Measurements from ENCODE around the gene OR13A1.
"Not testable (repeated sequence)": the region's sequence is repeated elsewhere in the genome, so short reads cannot be mapped to it uniquely, and the experiment has no call there.

The OR13A1 gene

DNA sequence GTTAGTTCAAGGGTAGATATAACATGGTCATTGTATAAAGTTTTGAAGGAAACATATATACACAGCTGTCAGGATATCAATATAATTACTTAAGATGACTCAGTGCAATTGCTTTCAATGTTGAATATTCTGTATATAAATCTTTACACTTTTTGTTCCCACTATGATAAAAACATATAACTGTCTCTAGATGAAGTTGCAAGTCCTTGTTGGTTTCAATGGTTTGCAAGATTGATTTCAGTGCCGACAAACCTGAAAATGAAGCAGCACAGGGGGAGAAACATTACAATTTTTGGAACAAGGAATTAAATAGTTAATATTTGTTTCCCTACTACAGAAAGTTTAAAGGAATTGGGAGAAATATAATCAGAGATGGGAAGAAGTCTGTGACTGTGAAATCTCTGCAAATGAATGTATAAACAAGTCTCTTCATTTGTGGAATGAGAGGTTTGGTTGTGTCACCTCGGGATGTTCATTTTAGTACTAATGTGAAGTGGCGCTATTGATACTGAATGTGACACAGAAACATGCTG lies 54.1 kb downstream of the OR13A1 start:
- FAIRE-seq = no peak
- DNase-seq (ENCODE audit: insufficient read length, low spot score) = no peak
- no peak for TF ChIP-seq POLR2A (IDR thresholded peaks at IDR 0.05; ENCODE audit: low read depth, low read length)

DNA sequence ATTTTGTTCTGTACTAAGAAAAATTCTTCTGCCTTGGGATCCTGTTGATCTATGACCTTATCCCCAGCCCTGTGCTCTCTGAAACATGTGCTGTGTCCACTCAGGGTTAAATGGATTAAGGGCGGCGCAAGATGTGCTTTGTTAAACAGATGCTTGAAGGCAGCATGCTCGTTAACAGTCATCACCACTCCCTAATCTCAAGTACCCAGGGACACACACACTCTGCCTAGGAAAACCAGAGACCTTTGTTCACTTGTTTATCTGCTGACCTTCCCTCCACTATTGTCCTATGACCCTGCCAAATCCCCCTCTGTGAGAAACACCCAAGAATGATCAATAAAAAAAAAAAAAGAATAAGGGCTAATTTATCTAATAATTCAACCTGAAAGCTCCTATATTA lies 54.8 kb downstream of the OR13A1 start:
- not testable (repeated sequence) for FAIRE-seq; DNase-seq (ENCODE audit: insufficient read length, low spot score)

DNA sequence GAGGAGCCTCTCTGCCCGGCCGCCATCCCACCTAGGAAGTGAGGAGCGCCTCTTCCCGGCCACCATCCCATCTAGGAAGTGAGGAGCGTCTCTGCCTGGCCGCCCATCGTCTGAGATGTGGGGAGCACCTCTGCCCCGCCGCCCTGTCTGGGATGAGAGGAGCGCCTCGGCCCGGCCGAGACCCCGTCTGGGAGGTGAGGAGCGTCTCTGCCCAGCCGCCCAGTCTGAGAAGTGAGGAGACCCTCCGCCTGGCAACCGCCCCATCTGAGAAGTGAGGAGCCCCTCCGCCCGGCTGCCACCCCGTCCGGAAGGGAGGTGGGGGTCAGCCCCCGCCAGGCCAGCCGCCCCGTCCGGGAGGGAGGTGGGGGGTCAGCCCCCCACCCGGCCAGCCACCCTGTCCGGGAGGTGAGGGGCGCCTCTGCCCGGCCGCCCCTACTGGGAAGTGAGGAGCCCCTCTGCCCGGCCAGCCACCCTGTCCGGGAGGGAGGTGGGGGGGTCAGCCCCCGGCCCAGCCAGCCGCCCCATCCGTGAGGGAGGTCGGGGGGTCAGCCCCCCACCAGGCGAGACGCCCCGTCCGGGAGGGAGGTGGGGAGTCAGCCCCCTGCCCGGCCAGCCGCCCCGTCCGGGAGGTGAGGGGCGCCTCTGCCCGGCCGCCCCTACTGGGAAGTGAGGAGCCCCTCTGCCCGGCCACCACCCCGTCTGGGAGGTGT lies 55.5 kb downstream of the OR13A1 start:
- not testable (repeated sequence) for DNase-seq (ENCODE audit: insufficient read length, low spot score); FAIRE-seq

DNA sequence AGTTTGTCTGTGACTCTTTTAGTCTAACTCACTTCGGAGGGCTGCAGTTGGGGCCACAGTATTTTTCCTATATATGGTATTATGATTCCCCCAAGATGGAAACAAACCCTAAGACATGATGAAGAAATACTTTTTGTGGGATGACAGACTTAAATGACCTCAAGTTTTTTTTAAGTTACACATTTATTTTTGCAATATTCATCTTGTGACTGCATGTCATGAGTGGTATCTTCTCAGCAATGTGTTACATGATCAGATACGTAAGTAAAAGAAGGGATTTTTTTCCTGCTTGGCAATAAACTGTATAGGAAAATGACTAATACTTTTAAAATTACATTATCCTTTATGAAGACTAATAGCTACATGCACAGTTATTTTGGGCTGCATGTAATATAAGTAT lies 57.8 kb downstream of the OR13A1 start:
- DNase-seq (ENCODE audit: insufficient read length, low spot score) = no peak
- no peak for FAIRE-seq
- TF ChIP-seq POLR2A (IDR thresholded peaks at IDR 0.05; ENCODE audit: low read depth, low read length) = no peak

DNA sequence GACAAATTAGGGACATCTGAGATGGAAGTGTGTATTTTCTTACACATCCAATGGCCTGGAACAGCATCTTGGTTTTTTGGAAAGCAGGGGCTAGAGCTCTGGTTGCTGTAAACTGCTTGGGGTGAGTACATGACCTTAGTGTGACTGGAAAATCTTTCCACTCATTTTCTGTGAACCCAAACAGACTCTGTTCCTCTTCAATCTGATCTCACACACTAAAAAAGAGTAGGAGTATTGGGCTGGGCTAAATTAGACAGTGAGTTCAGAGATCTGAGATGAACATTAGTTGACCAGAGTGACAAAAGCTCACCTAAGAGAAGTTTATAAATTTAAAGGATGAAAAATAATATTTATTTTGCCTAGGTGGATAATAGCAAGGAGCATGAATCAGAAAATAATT lies 59.2 kb downstream of the OR13A1 start:
- FAIRE-seq = no peak
- no peak for TF ChIP-seq POLR2A (IDR thresholded peaks at IDR 0.05; ENCODE audit: low read depth, low read length)

DNA sequence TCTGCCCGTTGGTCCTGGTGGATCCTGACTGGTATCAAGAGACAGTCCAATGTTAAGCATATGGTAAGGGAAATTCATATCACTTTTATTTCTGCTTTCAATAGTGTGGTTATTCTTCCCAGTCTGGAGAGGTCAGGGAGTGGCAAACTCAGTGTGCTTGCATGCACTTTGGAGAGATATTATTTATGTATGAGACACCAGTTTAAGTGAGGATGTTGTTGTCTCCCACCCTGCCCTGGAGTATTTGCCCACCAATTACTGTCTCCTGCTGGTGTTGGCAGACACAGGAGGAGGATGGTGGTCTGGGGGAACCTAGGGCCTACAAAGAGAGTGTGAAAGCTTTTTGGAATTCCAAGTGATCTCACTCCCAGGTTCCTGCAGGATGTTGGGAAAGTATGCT lies 59.7 kb downstream of the OR13A1 start:
- no peak for TF ChIP-seq POLR2A (IDR thresholded peaks at IDR 0.05; ENCODE audit: low read depth, low read length)

More for the DNA sequence above, 59.2 kb downstream of the OR13A1 start:
- no peak for DNase-seq (ENCODE audit: insufficient read length, low spot score)

DNA sequence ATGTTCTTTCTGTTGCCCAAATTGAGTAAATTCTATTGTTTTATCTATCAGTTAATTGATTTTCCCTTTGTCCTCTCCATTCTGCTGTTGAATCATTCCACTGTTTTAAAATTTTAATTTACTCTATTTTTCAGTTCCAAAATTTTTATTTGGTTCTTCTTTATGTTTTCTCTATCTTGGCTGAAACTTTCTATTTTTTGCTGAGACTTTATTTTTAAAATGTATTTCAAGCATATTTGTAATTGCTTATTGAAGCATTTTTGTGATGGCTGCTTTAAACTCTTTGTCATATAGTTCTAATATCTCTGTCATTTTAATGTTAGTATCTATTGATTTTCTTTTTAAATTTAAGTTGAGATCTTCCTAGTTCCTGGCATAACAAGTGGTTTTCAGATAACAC lies 60.5 kb downstream of the OR13A1 start:
- no peak for TF ChIP-seq POLR2A (IDR thresholded peaks at IDR 0.05; ENCODE audit: low read depth, low read length)
- FAIRE-seq (no peak), DNase-seq (ENCODE audit: insufficient read length, low spot score) (no peak)

More for the DNA sequence above, 59.7 kb downstream of the OR13A1 start:
- FAIRE-seq (no peak), DNase-seq (ENCODE audit: insufficient read length, low spot score) (no peak)

DNA sequence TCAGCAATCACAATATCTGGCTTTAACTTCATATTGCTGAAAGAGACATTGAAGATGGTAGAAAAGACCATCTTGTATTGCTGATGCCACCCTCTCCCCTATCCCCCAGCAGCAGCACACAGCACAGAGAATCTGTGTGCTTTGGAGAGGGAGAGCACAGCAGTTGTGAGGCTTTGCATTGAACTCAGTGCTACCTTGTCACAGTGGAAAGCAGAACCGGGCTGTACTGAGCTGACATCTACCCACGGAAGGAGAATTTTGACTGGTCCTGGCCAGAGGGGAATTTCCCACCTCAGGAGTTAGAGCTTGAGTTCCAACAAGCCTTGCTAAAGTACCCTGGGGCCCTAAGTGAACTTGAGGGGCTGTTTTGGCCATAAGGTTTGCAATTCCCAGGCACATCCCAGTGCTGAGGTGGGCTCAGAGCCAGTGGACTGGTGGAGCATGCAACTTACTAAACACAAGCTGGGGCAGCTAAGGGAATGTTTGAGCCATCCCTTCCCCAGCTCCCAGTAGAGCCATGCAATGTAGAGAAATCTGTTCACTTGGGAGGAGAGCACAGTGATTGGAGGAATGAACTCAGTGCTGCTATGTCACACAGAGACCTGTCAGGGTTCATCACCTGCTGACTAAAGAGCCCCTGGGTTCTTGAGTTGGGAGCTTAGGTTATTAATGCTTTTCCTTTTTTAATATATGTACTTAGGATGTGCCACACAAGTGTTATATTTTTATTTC lies 62.1 kb downstream of the OR13A1 start:
- no peak for FAIRE-seq
- TF ChIP-seq POLR2A (IDR thresholded peaks at IDR 0.05; ENCODE audit: low read depth, low read length) = no peak
- DNase-seq (ENCODE audit: insufficient read length, low spot score) = no peak

Data from H54 (cell line).